H1 (cell line): Measurements from ENCODE around the gene TIMM21. TPM values are rescaled to one million over a fixed set of nuclear protein-coding genes. Genes with fewer than 3 reads are reported as not detected.

Experiments
- CTCF ChIA-PET: fragments of 300-600 bp; sonication (Branson Sonifier 250); formaldehyde crosslinking; loops from one replicate; lab custom pipeline; 2021; ENCODE audit not compliant: partially characterized antibody; lab: Charles Lee
- POLR2A ChIA-PET: fragments of 300-600 bp; sonication (Branson Sonifier 250); formaldehyde crosslinking; loops from one replicate; lab custom pipeline; 2021; ENCODE audit warnings: inconsistent platforms; ENCODE audit not compliant: partially characterized antibody; lab: Charles Lee
- DNase-seq, 2 experiments: peaks; one replicate each; pipeline versions ENCODE4 v3.0.0 to v3.0.0-alpha.2; 2010 to 2022; ENCODE audit warnings: low spot score in 2 of 2, low read depth in 1 of 2, mixed read lengths in 1 of 2
- FAIRE-seq: peaks from 2 replicates; lab custom pipeline; 2011; peaks lifted over from hg19 to GRCh38; lab: Jason Lieb, UNC
- H2AFZ ChIP-seq: 2 replicates; pipeline ENCODE4 v1.8.1; 2012; ENCODE audit warnings: low read length, inconsistent platforms
- H2AK5ac ChIP-seq: 2 replicates; pipeline ENCODE4 v1.6.1; 2013; ENCODE audit warnings: low read depth, low read length
- H2BK120ac ChIP-seq: replicated peaks from 2 replicates; pipeline ENCODE3; 2013; ENCODE audit warnings: low read depth, low read length, inconsistent platforms
- H2BK12ac ChIP-seq: 2 replicates; pipeline ENCODE4 v1.6.1; 2013; ENCODE audit warnings: low read depth, low read length
- H2BK15ac ChIP-seq: 2 replicates; pipeline ENCODE4 v1.6.1; 2013; ENCODE audit warnings: low read length
- H2BK20ac ChIP-seq: 2 replicates; pipeline ENCODE4 v1.6.1; 2013; ENCODE audit warnings: low read length
- H2BK5ac ChIP-seq: 2 replicates; pipeline ENCODE4 v1.6.1; 2013; ENCODE audit warnings: low read depth, low read length
- H3K14ac ChIP-seq: 2 replicates; pipeline ENCODE4 v1.6.1; 2013; ENCODE audit warnings: inconsistent platforms; ENCODE audit not compliant: insufficient read length
- H3K18ac ChIP-seq: 2 replicates; pipeline ENCODE4 v1.6.1; 2013; ENCODE audit warnings: low read length; ENCODE audit errors: extremely low read depth
- H3K23ac ChIP-seq: 2 replicates; pipeline ENCODE4 v1.6.1; 2013; ENCODE audit warnings: inconsistent platforms; ENCODE audit not compliant: insufficient read length
- H3K23me2 ChIP-seq: 2 replicates; pipeline ENCODE4 v1.6.1; 2013; ENCODE audit warnings: low read depth, low read length
- H3K27ac ChIP-seq: 2 replicates; pipeline ENCODE4 v1.6.1; 2011; ENCODE audit warnings: low read depth, low read length, inconsistent platforms
- H3K27me3 ChIP-seq, 4 experiments: replicated peaks in 1 of 4; 1 replicate in 1 of 4; 2 replicates in 3 of 4; pipeline versions ENCODE4 v1.6.1 to v1.8.1; 2011 to 2013; ENCODE audit warnings: low read length in 3 of 4, mild to moderate bottlenecking in 3 of 4, inconsistent platforms in 2 of 4, mixed read lengths in 2 of 4, moderate library complexity in 1 of 4; ENCODE audit not compliant: control insufficient read depth in 3 of 4, insufficient read depth in 3 of 4; ENCODE audit errors: extremely low read depth in 1 of 4
- H3K36me3 ChIP-seq, 4 experiments: 2 replicates each; pipeline versions ENCODE4 v1.6.1 to v1.8.1; 2011 to 2013; ENCODE audit warnings: mild to moderate bottlenecking in 4 of 4, low read length in 3 of 4, moderate library complexity in 2 of 4, control low read depth in 1 of 4, inconsistent platforms in 1 of 4; ENCODE audit not compliant: insufficient read depth in 4 of 4, control insufficient read depth in 2 of 4
- H3K4ac ChIP-seq: replicated peaks from 2 replicates; pipeline ENCODE3; 2013; ENCODE audit warnings: low read length, low read depth, mixed read lengths, inconsistent platforms; ENCODE audit not compliant: insufficient read length
- H3K4me1 ChIP-seq, 4 experiments: replicated peaks in 1 of 4; 1 replicate in 1 of 4; 2 replicates in 3 of 4; pipeline versions ENCODE4 v1.6.1 to v1.8.1; 2011 to 2013; ENCODE audit warnings: low read length in 3 of 4, inconsistent platforms in 2 of 4, mixed read lengths in 1 of 4; ENCODE audit not compliant: insufficient read depth in 4 of 4, control insufficient read depth in 3 of 4
- H3K4me2 ChIP-seq, 2 experiments: 2 replicates each; pipeline versions ENCODE4 v1.6.1 to v1.8.1; 2011 to 2013; ENCODE audit warnings: low read depth in 2 of 2, low read length in 2 of 2, control low read depth in 1 of 2, inconsistent platforms in 1 of 2, mild to moderate bottlenecking in 1 of 2; ENCODE audit not compliant: insufficient read depth in 1 of 2
- H3K4me3 ChIP-seq, 4 experiments: fragments of 200-600, 300-600 bp in 1 of 4; sonication (generic), shearing (Covaris generic), sonication (Bioruptor Twin) in 1 of 4; 2 replicates each; pipeline versions ENCODE4 v1.5.1 to v1.8.1; 2011 to 2016; ENCODE audit warnings: low read length in 4 of 4, low read depth in 3 of 4, control low read depth in 2 of 4, inconsistent platforms in 2 of 4, mild to moderate bottlenecking in 2 of 4, mixed read lengths in 1 of 4, moderate library complexity in 1 of 4; ENCODE audit not compliant: insufficient read depth in 2 of 4; ENCODE audit errors: extremely low read depth in 1 of 4
- H3K56ac ChIP-seq: replicated peaks from 2 replicates; pipeline ENCODE3; 2013; ENCODE audit warnings: low read depth, mild to moderate bottlenecking, mixed read lengths, low read length, inconsistent platforms; ENCODE audit not compliant: insufficient read length
- H3K79me1 ChIP-seq: 2 replicates; pipeline ENCODE4 v1.6.1; 2013; ENCODE audit warnings: low read depth, low read length, control low read depth
- H3K79me2 ChIP-seq, 2 experiments: 2 replicates each; pipeline versions ENCODE4 v1.6.1 to v1.8.1; 2012 to 2013; ENCODE audit warnings: low read length in 2 of 2, mild to moderate bottlenecking in 2 of 2, inconsistent platforms in 1 of 2; ENCODE audit not compliant: insufficient read depth in 2 of 2, control insufficient read depth in 1 of 2
- H3K9ac ChIP-seq, 4 experiments: replicated peaks in 1 of 4; 1 replicate in 1 of 4; 2 replicates in 3 of 4; pipeline versions ENCODE4 v1.6.1 to v1.8.1; 2011 to 2013; ENCODE audit warnings: low read depth in 3 of 4, low read length in 3 of 4, control low read depth in 2 of 4, mild to moderate bottlenecking in 2 of 4, moderate library complexity in 2 of 4, inconsistent platforms in 1 of 4; ENCODE audit errors: extremely low read depth in 1 of 4
- H3K9me3 ChIP-seq, 2 experiments: 2 replicates each; pipeline versions ENCODE4 v1.6.1 to v1.8.1; 2012 to 2013; ENCODE audit warnings: mild to moderate bottlenecking in 2 of 2, moderate library complexity in 2 of 2, control low read depth in 1 of 2, inconsistent platforms in 1 of 2, low read depth in 1 of 2, low read length in 1 of 2, mixed read lengths in 1 of 2; ENCODE audit not compliant: insufficient read depth in 2 of 2
- H4K20me1 ChIP-seq, 2 experiments: replicated peaks in 1 of 2; 2 replicates each; pipeline versions ENCODE3 to v1.8.1; 2011 to 2013; ENCODE audit warnings: inconsistent platforms in 2 of 2, low read length in 2 of 2, mild to moderate bottlenecking in 1 of 2; ENCODE audit not compliant: insufficient read depth in 2 of 2, control insufficient read depth in 1 of 2
- H4K5ac ChIP-seq: 2 replicates; pipeline ENCODE4 v1.6.1; 2013; ENCODE audit warnings: low read length, low read depth, mixed read lengths, inconsistent platforms; ENCODE audit not compliant: insufficient read length
- H4K8ac ChIP-seq: 2 replicates; pipeline ENCODE4 v1.8.0; 2013; ENCODE audit warnings: mild to moderate bottlenecking, moderate library complexity, low read length, inconsistent platforms; ENCODE audit not compliant: insufficient read depth; ENCODE audit errors: extremely low read depth
- H4K91ac ChIP-seq: replicated peaks from 2 replicates; pipeline ENCODE3; 2013; ENCODE audit warnings: low read length, mixed read lengths, inconsistent platforms; ENCODE audit not compliant: insufficient read length
- CBX5 ChIP-seq: fragments of 300-800, 300-1000 bp; sonication (generic); IDR thresholded peaks from 2 replicates; pipeline ENCODE4 v1.7.1; 2016; ENCODE audit warnings: antibody characterized with exemption, low read length, low read depth
- MAFK ChIP-seq: IDR thresholded peaks from 2 replicates; pipeline ENCODE4 v1.6.1; 2012; ENCODE audit warnings: low read depth, mild to moderate bottlenecking, improper control_type of control experiment, low read length
- MAX ChIP-seq: IDR thresholded peaks from 2 replicates; pipeline ENCODE4 v1.6.1; 2012; ENCODE audit warnings: inconsistent platforms
- POU5F1 ChIP-seq: IDR thresholded peaks from 2 replicates; pipeline ENCODE4 v1.6.1; 2011; ENCODE audit warnings: low read depth, mild to moderate bottlenecking, low read length, moderate library complexity
- RBBP5 ChIP-seq: IDR thresholded peaks from 2 replicates; pipeline ENCODE4 v1.7.1; 2012; ENCODE audit warnings: low read depth, mild to moderate bottlenecking, inconsistent platforms, low read length, moderate library complexity, borderline replicate concordance
- SIN3A ChIP-seq, 2 experiments: IDR thresholded peaks in 1 of 2; conservative IDR thresholded peaks in 1 of 2; 2 replicates each; pipeline ENCODE4 v1.6.1; 2011 to 2012; ENCODE audit warnings: low read length in 2 of 2, improper control_type of control experiment in 1 of 2, low read depth in 1 of 2, mild to moderate bottlenecking in 1 of 2
- SIX5 ChIP-seq: IDR thresholded peaks from 2 replicates; pipeline ENCODE4 v1.6.1; 2011; ENCODE audit warnings: mild to moderate bottlenecking, low read depth, low read length
- TAF1 ChIP-seq: IDR thresholded peaks from 2 replicates; pipeline ENCODE4 v1.6.1; 2011; ENCODE audit warnings: mild to moderate bottlenecking, low read depth, low read length
- TAF7 ChIP-seq: optimal IDR thresholded peaks from 2 replicates; pipeline ENCODE3; 2011; ENCODE audit warnings: low read depth, mild to moderate bottlenecking, inconsistent platforms, low read length, moderate library complexity, borderline replicate concordance
- YY1 ChIP-seq: IDR thresholded peaks from 2 replicates; pipeline ENCODE4 v1.6.1; 2011; ENCODE audit warnings: low read depth, mild to moderate bottlenecking, low read length
- WGBS, 2 experiments: shearing (Covaris generic) in 1 of 2; methylation state at CpG; one replicate each; pipeline versions ENCODE4 v1.1.6 to v1.1.7; 2013 to 2015; ENCODE audit warnings: low lambda C conversion rate in 2 of 2, mixed read lengths in 2 of 2, inconsistent platforms in 1 of 2, low coverage in 1 of 2, missing lambda C conversion rate in 1 of 2; ENCODE audit not compliant: insufficient replicate concordance in 2 of 2, insufficient coverage in 1 of 2, insufficient read length in 1 of 2; ENCODE audit errors: extremely low coverage in 1 of 2, missing lambda C conversion rate in 1 of 2; 5-methylcytosine and 5-hydroxymethylcytosine counted together
- polyA plus RNA-seq, 7 experiments: library from polyadenylated mRNA; depleted of rRNA in 3 of 7; stranded (reverse) in 5 of 7; unstranded in 2 of 7; fragments of >200 nt in 5 of 7; fragments of 200-250 nt in 2 of 7; gene quantifications; 1 replicate in 5 of 7; 2 replicates in 1 of 7; 4 replicates in 1 of 7; pipeline versions ENCODE4 v1.2.1 to v1.2.3, GENCODE V29; 2011 to 2013; ENCODE audit warnings: missing spikeins in 2 of 7, mixed read lengths in 2 of 7
- total RNA-seq: library from RNA; stranded (reverse); fragmentation: NEBNext Ultra II Directional; extraction: Animal tissue kit (Norgen Biotek cat#: 25700); gene quantifications from 2 replicates; pipeline ENCODE4 v1.2.1, GENCODE V29; 2021
- TF ChIP-seq, protein P1 (sequence below): IDR thresholded peaks from 2 replicates; pipeline ENCODE4 v1.6.1; 2011; ENCODE audit warnings: low read depth, mild to moderate bottlenecking, low read length; ENCODE audit not compliant: insufficient read depth

Gene TIMM21
- total and polyA plus RNA-seq, 2 of the 8 experiments (the other 6 are each of a cell fraction or from before 2014, with no cell fraction given), result 27.9 to 43.8 TPM

DNA sequence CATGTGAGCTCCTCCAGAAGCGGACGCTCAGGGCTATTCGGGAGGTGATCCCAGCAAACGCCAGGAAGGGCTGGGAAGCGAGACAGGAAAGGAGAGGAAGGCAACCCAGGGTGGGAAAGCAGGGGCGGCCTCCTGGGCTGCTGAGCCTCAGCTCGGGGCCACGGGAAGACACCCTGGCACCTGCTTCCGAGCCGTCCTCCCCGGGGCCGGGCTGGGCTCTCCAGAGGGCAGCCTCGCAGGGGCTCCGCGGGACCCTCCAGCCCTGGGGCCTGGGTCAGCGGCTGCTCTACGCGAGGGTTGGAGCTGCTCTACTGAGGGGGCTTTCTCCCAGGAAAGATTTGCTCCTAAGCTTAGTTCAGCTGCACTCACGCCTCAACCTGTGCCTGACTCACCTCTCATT is 34.0 kb downstream of the TIMM21 start:
- Histone ChIP-seq H3K4me2 (no peak overlapping the region), H4K5ac (no peak overlapping the region), H2BK20ac (no peak overlapping the region), H2BK120ac (no peak overlapping the region), H3K4ac (no peak overlapping the region), H3K23me2 (no peaks in the 10 kb centered on the region), H3K36me3 (no peaks in the 10 kb centered on the region), H3K14ac (no peak overlapping the region), H3K9ac (no peak overlapping the region), H2BK5ac (no peak overlapping the region), H3K27me3 (no peaks in the 10 kb centered on the region), H3K79me2 (no peaks in the 10 kb centered on the region), H3K4me3 (no peak overlapping the region), H3K56ac (no peak overlapping the region), H3K79me1 (no peaks in the 10 kb centered on the region), H4K8ac (peak overlapping the region; percentile 35; the same call in 1 of the 2 replicates), H3K4me1 (peaks cover 2 to 11% (median 8%) of the 10 kb centered on the region in 4 experiments; a peak in 6 of 7 replicates), H3K18ac (no peak overlapping the region), H3K23ac (no peak overlapping the region), H4K20me1 (no peaks in the 10 kb centered on the region), H2BK12ac (no peak overlapping the region), H3K27ac (no peak overlapping the region), H2AK5ac (peak overlapping the region; percentile 34; the same call in 1 of the 2 replicates), H2BK15ac (no peak overlapping the region), H4K91ac (no peak overlapping the region), H3K9me3 (no peaks in the 10 kb centered on the region), H2AFZ (no peak overlapping the region)
- 94% methylated on average over 15 of the region's 19 CpGs; no CpG with 5 or more reads in 1 of the 2 experiments for WGBS, 2 experiments
- ChIA-PET CTCF (interaction anchor here (0.6 to 1.5 kb wide), 3 partner anchors 14 to 315 kb away, joined by 3 read pairs; no protein-coding TSS in a partner anchor), POLR2A (no interaction called here)
- no peak for DNase-seq
- FAIRE-seq, result no peak
- TF ChIP-seq MAX (no peak), CBX5 (no peak), SIX5 (no peak), POU5F1 (no peak), RBBP5 (no peak), MAFK (no peak), YY1 (no peak), TAF7 (no peak), TAF1 (no peak), SIN3A (conservative IDR thresholded peaks at IDR 0.05 in 1 of 2, IDR thresholded peaks at IDR 0.05 in 1 of 2; ENCODE audit: low read depth in 1 of 2, low read length in 2 of 2) (no peak)
- TF ChIP-seq, protein P1, sequence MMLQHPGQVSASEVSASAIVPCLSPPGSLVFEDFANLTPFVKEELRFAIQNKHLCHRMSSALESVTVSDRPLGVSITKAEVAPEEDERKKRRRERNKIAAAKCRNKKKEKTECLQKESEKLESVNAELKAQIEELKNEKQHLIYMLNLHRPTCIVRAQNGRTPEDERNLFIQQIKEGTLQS, result no peak
